G401 (cell line): ENCODE data around the gene MS4A15. TPM values are rescaled to one million over a fixed set of nuclear protein-coding genes. Genes with fewer than 3 reads are reported as not detected.
A peak's percentile ranks its signal among the peaks of the same experiment; 100 is the strongest.
"Not testable (repeated sequence)": the region's sequence is repeated elsewhere in the genome, so short reads cannot be mapped to it uniquely, and the experiment has no call there.

Experiments
- DNase-seq: peaks from one replicate; pipeline ENCODE4 v3.0.0-alpha.2; 2015; ENCODE audit warnings: low spot score
- in situ Hi-C: cut with HindIII; loops from 2 replicates; pipeline ENCODE4 v1.10.0; 2016; ENCODE audit warnings: low sequenced_read_pairs, mixed read lengths
- total RNA-seq: library from RNA; depleted of rRNA; stranded (reverse); fragments of >200 nt; shearing (Covaris generic); gene quantifications from 2 replicates; pipeline ENCODE4 v1.2.3, GENCODE V29; 2014

Gene MS4A15
- total RNA-seq, 1 experiment from 2014 or later = not detected

- in situ Hi-C loops = no loop called here
- DNase-seq = no peak
Observed at GRCh38 chr11:60748821-60749220, 7.8 kb upstream of the MS4A15 start.

DNA sequence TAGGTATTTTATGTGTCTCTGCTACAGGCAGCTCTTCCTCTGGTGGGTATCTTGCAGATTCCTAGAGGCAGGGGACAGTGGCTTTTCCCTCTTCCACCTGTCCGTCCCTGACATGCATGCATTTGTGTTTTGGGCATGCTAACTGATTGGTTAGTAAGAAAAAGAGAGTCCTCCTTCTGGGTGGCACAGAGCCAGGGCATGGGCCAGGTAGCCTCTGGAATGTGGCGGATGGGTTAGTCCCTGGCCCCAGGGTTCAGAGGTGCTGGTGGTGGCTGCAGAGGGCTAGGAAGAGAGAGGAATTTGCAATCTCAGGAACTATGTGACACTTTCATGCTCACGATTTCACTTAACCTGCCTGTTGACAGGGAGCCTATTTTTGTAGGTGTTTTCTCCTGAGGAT is 5.8 kb upstream of the MS4A15 start:
- DNase-seq = no peak
- in situ Hi-C loops = no loop called here

DNA sequence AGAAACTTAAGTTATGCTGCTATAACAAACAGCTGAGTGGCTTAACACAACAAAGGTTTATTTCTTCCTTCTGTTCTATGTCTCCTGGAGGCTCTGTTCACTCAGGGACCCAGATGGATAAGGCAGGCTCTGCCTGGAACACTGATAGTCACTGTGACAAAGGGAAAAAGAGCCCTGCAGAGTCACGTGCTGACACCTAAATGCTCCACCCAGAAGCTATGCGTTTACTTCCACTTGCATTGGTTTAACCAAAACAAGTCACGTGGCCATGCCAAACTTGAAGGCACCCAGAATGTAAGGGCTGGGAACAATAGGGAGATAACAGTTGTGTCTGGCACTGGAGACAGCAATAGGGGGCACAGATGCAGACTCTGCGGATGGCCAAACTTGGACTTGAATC is 3.4 kb upstream of the MS4A15 start:
- no peak for DNase-seq
- in situ Hi-C loops = no loop called here

DNA sequence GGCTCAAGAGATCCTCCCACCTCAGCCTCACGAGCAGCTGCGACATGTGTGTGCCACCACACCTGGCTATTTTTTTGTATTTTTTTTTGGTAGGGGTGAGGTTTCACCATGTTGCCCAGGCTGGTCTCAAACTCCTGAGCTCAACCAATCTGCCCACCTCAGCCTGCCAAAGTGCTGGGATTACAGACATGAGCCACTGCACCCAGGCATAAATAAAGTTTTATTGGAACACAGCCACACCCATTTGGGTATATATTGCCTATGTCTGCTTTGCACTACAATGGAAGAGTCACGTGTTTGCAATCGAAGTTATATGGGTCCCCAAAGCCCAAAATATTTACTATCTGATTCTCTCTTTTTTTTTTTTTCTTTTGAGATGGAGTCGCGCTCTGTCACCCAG is 1.8 kb upstream of the MS4A15 start:
- in situ Hi-C loops = no loop called here
- DNase-seq = no peak

GRCh38 chr11:60757231-60757800 is 649 bp downstream of the MS4A15 start:
- in situ Hi-C loops = no loop called here
- DNase-seq = no peak

- DNase-seq, in situ Hi-C loops: not testable (repeated sequence)
Observed at GRCh38 chr11:60758671-60759070, 2.0 kb downstream of the MS4A15 start.

DNA sequence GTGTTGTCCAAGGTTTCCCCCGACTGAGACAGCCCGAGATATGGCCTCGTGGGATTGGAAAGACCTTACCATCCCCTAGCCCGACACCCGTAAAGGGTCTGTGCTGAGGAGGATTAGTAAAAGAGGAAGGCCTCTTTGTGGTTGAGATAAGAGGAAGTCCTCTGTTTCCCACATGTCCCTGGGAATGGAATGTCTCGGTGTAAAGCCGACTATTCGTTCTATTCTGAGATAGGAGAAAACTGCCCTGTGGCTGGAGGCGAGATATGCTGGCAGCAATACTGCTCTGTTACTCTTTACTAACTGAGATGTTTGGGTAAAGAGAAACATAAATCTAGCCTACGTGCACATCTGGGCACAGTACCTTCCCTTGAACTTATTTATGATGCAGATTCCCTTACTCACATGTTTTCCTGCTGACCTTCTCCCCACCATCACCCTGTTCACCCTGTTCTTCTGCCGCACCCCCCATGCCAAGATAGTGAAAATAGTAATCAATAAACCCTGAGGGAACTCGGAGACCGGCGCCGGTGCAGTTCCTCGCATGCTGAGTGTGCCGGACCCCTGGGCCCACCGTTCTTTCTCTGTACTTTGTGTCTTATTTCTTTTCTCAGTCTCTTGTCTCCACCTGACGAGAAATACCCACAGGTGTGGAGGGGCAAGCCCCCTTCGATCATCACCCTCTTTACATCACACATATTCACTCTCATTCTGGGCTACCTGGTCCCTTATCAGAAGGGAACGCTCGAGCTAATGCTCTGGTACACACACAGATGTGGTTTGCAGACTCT is 3.0 kb downstream of the MS4A15 start:
- not testable (repeated sequence) for DNase-seq

GRCh38 chr11:60761436-60762190 is 4.9 kb downstream of the MS4A15 start:
- in situ Hi-C loops = no loop called here
- no peak for DNase-seq

More for the DNA sequence above, 3.0 kb downstream of the MS4A15 start:
- in situ Hi-C loops = not testable (repeated sequence)

GRCh38 chr11:60762851-60763691 is 6.4 kb downstream of the MS4A15 start:
- in situ Hi-C loops = no loop called here
- peak; percentile 3 for DNase-seq

DNA sequence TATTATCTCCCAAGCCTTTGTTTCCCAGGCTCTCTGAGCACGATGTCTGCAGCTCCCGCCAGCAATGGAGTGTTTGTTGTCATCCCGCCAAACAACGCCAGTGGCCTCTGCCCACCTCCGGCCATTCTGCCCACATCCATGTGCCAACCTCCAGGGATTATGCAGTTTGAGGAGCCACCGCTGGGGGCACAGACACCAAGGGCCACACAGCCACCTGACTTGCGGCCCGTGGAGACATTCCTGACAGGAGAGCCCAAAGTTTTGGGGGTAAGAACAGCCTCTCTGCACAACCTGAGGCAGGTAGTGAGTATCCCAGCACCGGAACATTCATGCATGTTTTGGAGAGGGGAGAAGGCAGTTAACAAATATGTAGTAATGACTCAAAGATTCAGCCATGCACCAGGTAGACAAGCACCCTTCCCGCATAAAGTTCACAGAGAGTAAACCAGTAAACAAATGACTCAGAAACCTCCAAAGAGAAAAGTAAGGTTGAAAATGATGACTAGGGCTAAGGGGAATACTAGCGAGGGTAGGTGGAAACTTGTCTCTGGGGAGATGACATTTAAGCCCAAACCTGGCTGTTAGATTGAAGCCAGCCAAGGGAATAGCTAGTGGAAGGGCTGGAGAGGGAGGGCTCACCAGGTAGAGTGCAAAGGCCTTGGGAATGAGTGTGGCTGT is 7.2 kb downstream of the MS4A15 start:
- in situ Hi-C loops = no loop called here
- no peak for DNase-seq

DNA sequence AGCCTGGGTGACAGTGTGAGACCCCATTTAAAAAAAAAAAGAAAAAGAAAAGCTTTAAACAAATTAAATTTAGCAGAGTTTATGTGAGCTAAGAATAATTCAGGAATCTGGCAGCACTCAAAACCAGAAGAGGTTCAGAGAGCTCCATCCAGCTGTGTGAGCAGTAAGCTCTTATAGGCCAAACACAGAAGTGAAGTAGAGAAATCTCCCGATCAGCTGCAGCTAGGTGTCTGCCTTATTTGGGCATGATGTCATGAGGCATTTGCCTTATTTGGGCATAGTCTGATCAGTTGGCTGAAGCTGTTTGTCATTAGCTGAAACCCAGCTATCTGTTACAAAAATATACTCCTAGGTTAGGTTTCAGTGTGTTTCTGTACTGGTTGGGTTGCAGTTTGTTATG is 8.2 kb downstream of the MS4A15 start:
- in situ Hi-C loops = no loop called here
- no peak for DNase-seq

GRCh38 chr11:60765355-60765754 is 8.7 kb downstream of the MS4A15 start:
- no peak for DNase-seq
- in situ Hi-C loops = no loop called here

GRCh38 chr11:60766547-60766946 is 9.9 kb downstream of the MS4A15 start:
- in situ Hi-C loops = no loop called here
- DNase-seq = no peak

DNA sequence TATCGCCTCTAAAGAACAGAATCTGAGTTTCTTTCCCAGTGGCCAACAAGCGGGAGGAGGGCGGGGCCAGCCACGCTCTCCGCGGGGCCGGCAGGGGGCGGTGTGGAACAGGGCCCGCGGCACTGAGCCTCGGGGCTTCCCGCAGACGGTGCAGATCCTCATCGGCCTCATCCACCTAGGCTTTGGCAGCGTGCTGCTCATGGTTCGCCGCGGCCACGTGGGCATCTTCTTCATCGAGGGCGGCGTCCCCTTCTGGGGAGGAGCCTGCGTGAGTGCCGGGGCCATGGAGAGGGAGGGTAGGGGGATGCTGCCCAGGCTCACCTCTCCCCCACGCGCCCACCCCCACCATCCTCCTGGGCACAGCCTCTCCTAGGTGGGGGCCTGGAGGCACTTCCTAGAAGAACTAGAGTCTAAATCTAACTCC is 10.7 kb downstream of the MS4A15 start:
- in situ Hi-C loops = no loop called here
- DNase-seq = no peak

GRCh38 chr11:60768202-60768601 is 11.5 kb downstream of the MS4A15 start:
- in situ Hi-C loops = no loop called here
- no peak for DNase-seq

- in situ Hi-C loops = no loop called here
- no peak for DNase-seq
Observed at GRCh38 chr11:60769273-60769672, 12.6 kb downstream of the MS4A15 start.

- in situ Hi-C loops = no loop called here
Observed at GRCh38 chr11:60769811-60770210, 13.1 kb downstream of the MS4A15 start.

GRCh38 chr11:60771146-60771545 is 14.5 kb downstream of the MS4A15 start:
- no peak for DNase-seq
- in situ Hi-C loops = no loop called here

More at GRCh38 chr11:60769811-60770210, 13.1 kb downstream of the MS4A15 start:
- no peak for DNase-seq
